Suprapubic skin (tissue), 4 donors: Measurements from ENCODE around the gene TARS2. TPM values are rescaled to one million over a fixed set of nuclear protein-coding genes. Genes with fewer than 3 reads are reported as not detected.

Source experiments
- DNase-seq, 2 donors: peaks; one replicate each; pipeline ENCODE4 v3.0.0-alpha.2; 2019; ENCODE audit warnings: low spot score in 2 of 2
- H3K27ac ChIP-seq: fragments of 200-600 bp; sonication (generic); one replicate; pipeline ENCODE4 v1.5.1; 2019
- H3K27me3 ChIP-seq: fragments of 200-600 bp; sonication (generic); one replicate; pipeline ENCODE4 v1.5.1; 2019
- H3K36me3 ChIP-seq: fragments of 200-600 bp; sonication (generic); one replicate; pipeline ENCODE4 v1.5.1; 2019
- H3K4me1 ChIP-seq: fragments of 200-600 bp; sonication (generic); one replicate; pipeline ENCODE4 v1.5.1; 2019
- H3K4me3 ChIP-seq: fragments of 200-600 bp; sonication (generic); one replicate; pipeline ENCODE4 v1.5.1; 2019; ENCODE audit warnings: mild to moderate bottlenecking
- H3K9me3 ChIP-seq: fragments of 200-600 bp; sonication (generic); one replicate; pipeline ENCODE4 v1.5.1; 2019
- CTCF ChIP-seq, 2 donors: fragments of 200-600 bp in 1 of 2; fragments of 450-650 bp in 1 of 2; sonication (generic) in 1 of 2; IDR thresholded peaks; one replicate each; pipeline ENCODE4 v1.5.1; 2016 to 2019; ENCODE audit warnings: antibody characterized with exemption in 2 of 2, mild to moderate bottlenecking in 1 of 2, moderate library complexity in 1 of 2
- EP300 ChIP-seq: sonication (generic); formaldehyde crosslinking; IDR thresholded peaks from one replicate; pipeline ENCODE4 v1.6.1; 2017; ENCODE audit warnings: antibody characterized with exemption
- POLR2A ChIP-seq, 2 donors: fragments of 450-650 bp; IDR thresholded peaks; one replicate each; pipeline ENCODE4 v1.6.1; 2017; ENCODE audit warnings: antibody characterized with exemption in 2 of 2, mild to moderate bottlenecking in 2 of 2, moderate library complexity in 2 of 2
- POLR2AphosphoS5 ChIP-seq, 3 donors: sonication (generic); formaldehyde crosslinking; IDR thresholded peaks; one replicate each; pipeline ENCODE4 v1.6.1; 2017; ENCODE audit warnings: antibody characterized with exemption in 3 of 3
- WGBS: methylation state at CpG from one replicate; pipeline ENCODE4 v1.1.5; 2018; 5-methylcytosine and 5-hydroxymethylcytosine counted together
- total RNA-seq, 4 donors: library from RNA; depleted of rRNA; stranded (reverse); fragments of >200 nt; gene quantifications; one replicate each; pipeline ENCODE4 v1.1.0, GENCODE V29; 2016

TARS2 gene
- total RNA-seq: 10 to 100 TPM; 13.7 to 29.1 (median 20.9) TPM

GRCh38 chr1:150486966-150487762 is at the start of gene TARS2:
Gene TARS2 (plus strand): TSS chr1:150487419. CDS start chr1:150487451, 32 bp downstream.
- no peaks in the 10 kb centered on the region for H3K27me3 ChIP-seq
- H3K36me3 ChIP-seq: peaks cover 27% of the 10 kb centered on the region
- peak within 1 kb of the TSS; percentile 71 for H3K4me3 ChIP-seq
- H3K9me3 ChIP-seq: no peaks in the 10 kb centered on the region
- under 1% methylated on average over 30 of the region's 30 CpGs for WGBS
- H3K4me1 ChIP-seq: peaks cover 13% of the 10 kb centered on the region
- H3K27ac ChIP-seq: peak within 1 kb of the TSS; percentile 82
- TF ChIP-seq POLR2A (IDR thresholded peaks at IDR 0.05) (peak; percentile 45 to 51), POLR2AphosphoS5 (IDR thresholded peaks at IDR 0.05) (peak in 2 of 3 donors; percentile 44 to 68), EP300 (no peak), CTCF (IDR thresholded peaks at IDR 0.05) (peak; percentile 22 to 44)
- DNase-seq: peak; percentile 95 to 96

- no peaks in the 10 kb centered on the region for H3K27me3 ChIP-seq
- no peak overlapping the region for H3K4me3 ChIP-seq
- no peaks in the 10 kb centered on the region for H3K4me1 ChIP-seq
- TF ChIP-seq EP300: no peak
- TF ChIP-seq POLR2AphosphoS5 (IDR thresholded peaks at IDR 0.05): no peak
- no peak for TF ChIP-seq CTCF (IDR thresholded peaks at IDR 0.05)
- no peak for TF ChIP-seq POLR2A (IDR thresholded peaks at IDR 0.05)
- no peaks in the 10 kb centered on the region for H3K9me3 ChIP-seq
- no peak for DNase-seq
- 90% methylated on average over 2 of the region's 2 CpGs for WGBS
- H3K27ac ChIP-seq: no peak overlapping the region
- H3K36me3 ChIP-seq: peaks cover 29% of the 10 kb centered on the region
These were observed 46.1 kb upstream of the TARS2 start for GRCh38 chr1:150441121-150441520.

GRCh38 chr1:150444232-150444631 is 43.0 kb upstream of the TARS2 start:
- TF ChIP-seq POLR2A (IDR thresholded peaks at IDR 0.05): no peak
- no peak for TF ChIP-seq POLR2AphosphoS5 (IDR thresholded peaks at IDR 0.05)
- no peak for TF ChIP-seq CTCF (IDR thresholded peaks at IDR 0.05)
- no peak for TF ChIP-seq EP300
- Histone ChIP-seq H3K4me3 (no peak overlapping the region), H3K27me3 (no peaks in the 10 kb centered on the region), H3K9me3 (no peaks in the 10 kb centered on the region), H3K4me1 (no peaks in the 10 kb centered on the region), H3K27ac (no peak overlapping the region), H3K36me3 (peaks cover 57% of the 10 kb centered on the region)
- WGBS: 97% methylated on average over 1 of the region's 1 CpG
- no peak for DNase-seq

GRCh38 chr1:150456146-150456647 is 31.0 kb upstream of the TARS2 start:
- H3K27ac ChIP-seq: no peak overlapping the region
- H3K27me3 ChIP-seq: no peaks in the 10 kb centered on the region
- H3K9me3 ChIP-seq: no peaks in the 10 kb centered on the region
- no peaks in the 10 kb centered on the region for H3K4me1 ChIP-seq
- H3K36me3 ChIP-seq: peaks cover 54% of the 10 kb centered on the region
- WGBS: 81% methylated on average over 4 of the region's 4 CpGs
- no peak for DNase-seq
- H3K4me3 ChIP-seq: no peak overlapping the region
- no peak for TF ChIP-seq CTCF (IDR thresholded peaks at IDR 0.05)
- no peak for TF ChIP-seq POLR2A (IDR thresholded peaks at IDR 0.05)
- no peak for TF ChIP-seq POLR2AphosphoS5 (IDR thresholded peaks at IDR 0.05)
- no peak for TF ChIP-seq EP300

- TF ChIP-seq EP300 (no peak), CTCF (IDR thresholded peaks at IDR 0.05) (peak; percentile 45 to 73)
- 42% methylated on average over 4 of the region's 4 CpGs for WGBS
- H3K36me3 ChIP-seq: peaks cover 53% of the 10 kb centered on the region
- no peaks in the 10 kb centered on the region for H3K27me3 ChIP-seq
- H3K4me1 ChIP-seq: no peaks in the 10 kb centered on the region
- H3K27ac ChIP-seq: no peak overlapping the region
- H3K4me3 ChIP-seq: no peak overlapping the region
- no peaks in the 10 kb centered on the region for H3K9me3 ChIP-seq
- no peak for DNase-seq
These were observed 22.8 kb upstream of the TARS2 start for GRCh38 chr1:150464422-150464826.
